Stimulated activated CD8-positive, alpha-beta memory T cell treated with anti-CD3 and anti-CD28 coated beads, Interleukin-12 subunit alpha, Interleukin-12 subunit beta, amount 100 ng/mL, for 4 hours (primary cell): Measurements from ENCODE around the gene DCHS1.
"Not testable (repeated sequence)": the region's sequence is repeated elsewhere in the genome, so short reads cannot be mapped to it uniquely, and the experiment has no call there.

Source experiments
- DNase-seq: peaks from one replicate; pipeline ENCODE4 v3.0.0-alpha.2; 2020; ENCODE audit warnings: low read depth

Gene DCHS1

GRCh38 chr11:6655790-6656583, at the start of gene DCHS1:
DCHS1 (minus strand) TSS chr11:6655809; CDS start chr11:6641613, 14,196 bp downstream.
- DNase-seq = no peak

- DNase-seq = no peak
Measured at GRCh38 chr11:6703247-6704063, 47.8 kb upstream of the DCHS1 start.

- DNase-seq = not testable (repeated sequence)
Measured at GRCh38 chr11:6701955-6702354, 46.3 kb upstream of the DCHS1 start.

- no peak for DNase-seq
Measured at GRCh38 chr11:6695377-6695776, 39.8 kb upstream of the DCHS1 start.

GRCh38 chr11:6694229-6694535, 38.6 kb upstream of the DCHS1 start:
- DNase-seq = no peak

GRCh38 chr11:6693342-6694228, 38.0 kb upstream of the DCHS1 start:
- peak; percentile 19 for DNase-seq

- DNase-seq = no peak
Measured at GRCh38 chr11:6692128-6692527, 36.5 kb upstream of the DCHS1 start.

- not testable (repeated sequence) for DNase-seq
Measured at GRCh38 chr11:6690431-6691132, 35.0 kb upstream of the DCHS1 start.

- DNase-seq = no peak
Measured at GRCh38 chr11:6687876-6688275, 32.3 kb upstream of the DCHS1 start.

GRCh38 chr11:6686006-6686405, 30.4 kb upstream of the DCHS1 start:
- DNase-seq = no peak

- not testable (repeated sequence) for DNase-seq
Measured at GRCh38 chr11:6684068-6684467, 28.5 kb upstream of the DCHS1 start.

- peak; percentile 98 for DNase-seq
Measured at GRCh38 chr11:6682936-6683861, 27.6 kb upstream of the DCHS1 start, which contains the start of gene MRPL17. MRPL17 (minus strand) TSS chr11:6683340; CDS start chr11:6683296, 44 bp downstream.

- no peak for DNase-seq
Measured at GRCh38 chr11:6682591-6682935, 27.0 kb upstream of the DCHS1 start.

GRCh38 chr11:6681949-6682348, 26.3 kb upstream of the DCHS1 start:
- DNase-seq = no peak

GRCh38 chr11:6681505-6681904, 25.9 kb upstream of the DCHS1 start:
- DNase-seq = no peak

GRCh38 chr11:6677018-6677417, 21.4 kb upstream of the DCHS1 start:
- DNase-seq = no peak

- DNase-seq = no peak
Measured at GRCh38 chr11:6674862-6675261, 19.3 kb upstream of the DCHS1 start.

GRCh38 chr11:6674219-6674597, 18.6 kb upstream of the DCHS1 start:
- DNase-seq = no peak

- no peak for DNase-seq
Measured at GRCh38 chr11:6673523-6674218, 18.1 kb upstream of the DCHS1 start.

- no peak for DNase-seq
Measured at GRCh38 chr11:6671991-6672390, 16.4 kb upstream of the DCHS1 start.
